Uterus (tissue), 2 donors: Measurements from ENCODE around the gene PLEKHG4B.

Source experiments
- POLR2A ChIP-seq, 2 donors: fragments of 450-650 bp; IDR thresholded peaks; one replicate each; pipeline ENCODE4 v1.6.1; 2016; ENCODE audit warnings: antibody characterized with exemption in 2 of 2, mild to moderate bottlenecking in 1 of 2, moderate library complexity in 1 of 2
- TF ChIP-seq, protein P1 (sequence below), 4 experiments: fragments of 200-600 bp in 2 of 4; fragments of 450-650 bp in 2 of 4; sonication (generic) in 2 of 4; IDR thresholded peaks; one replicate each; pipeline ENCODE4 v1.5.1; 2016 to 2019; ENCODE audit warnings: antibody characterized with exemption in 4 of 4, mild to moderate bottlenecking in 2 of 4, moderate library complexity in 1 of 4

DNA sequence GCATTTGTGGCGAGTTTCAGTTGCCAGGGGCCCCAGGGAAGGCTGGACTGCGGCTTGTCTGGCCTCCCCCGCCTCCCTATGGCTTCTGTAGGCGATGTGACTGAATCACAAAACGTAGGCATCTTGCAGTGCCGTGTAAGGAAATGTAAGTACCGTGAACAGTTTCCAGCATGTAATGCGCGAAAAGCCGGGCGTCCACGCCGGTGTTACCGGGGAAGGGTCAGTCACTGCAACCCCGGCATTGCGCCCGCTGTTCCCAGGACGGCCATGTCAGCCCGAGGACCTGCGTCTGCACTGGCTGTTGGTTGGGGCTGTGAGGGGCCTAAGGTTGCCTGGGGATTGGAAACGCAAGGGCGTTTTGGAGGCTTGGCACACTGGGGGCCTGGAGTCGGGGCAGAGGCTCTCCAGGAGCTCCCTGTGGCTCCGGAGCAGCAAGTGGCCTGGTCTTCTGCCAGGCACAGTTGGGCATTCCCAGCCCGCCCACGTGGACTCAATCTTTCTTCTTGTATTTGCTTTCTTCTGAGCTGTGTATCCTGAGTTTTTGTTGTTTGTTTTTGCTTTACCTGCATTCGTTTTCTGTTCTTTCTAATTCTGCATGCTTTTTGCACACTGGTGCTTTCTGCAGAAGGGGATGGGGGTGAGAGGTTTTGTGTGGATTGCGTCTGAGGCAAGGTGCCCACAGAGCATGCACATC is 36.9 kb upstream of the PLEKHG4B start:
- TF ChIP-seq, protein P1, sequence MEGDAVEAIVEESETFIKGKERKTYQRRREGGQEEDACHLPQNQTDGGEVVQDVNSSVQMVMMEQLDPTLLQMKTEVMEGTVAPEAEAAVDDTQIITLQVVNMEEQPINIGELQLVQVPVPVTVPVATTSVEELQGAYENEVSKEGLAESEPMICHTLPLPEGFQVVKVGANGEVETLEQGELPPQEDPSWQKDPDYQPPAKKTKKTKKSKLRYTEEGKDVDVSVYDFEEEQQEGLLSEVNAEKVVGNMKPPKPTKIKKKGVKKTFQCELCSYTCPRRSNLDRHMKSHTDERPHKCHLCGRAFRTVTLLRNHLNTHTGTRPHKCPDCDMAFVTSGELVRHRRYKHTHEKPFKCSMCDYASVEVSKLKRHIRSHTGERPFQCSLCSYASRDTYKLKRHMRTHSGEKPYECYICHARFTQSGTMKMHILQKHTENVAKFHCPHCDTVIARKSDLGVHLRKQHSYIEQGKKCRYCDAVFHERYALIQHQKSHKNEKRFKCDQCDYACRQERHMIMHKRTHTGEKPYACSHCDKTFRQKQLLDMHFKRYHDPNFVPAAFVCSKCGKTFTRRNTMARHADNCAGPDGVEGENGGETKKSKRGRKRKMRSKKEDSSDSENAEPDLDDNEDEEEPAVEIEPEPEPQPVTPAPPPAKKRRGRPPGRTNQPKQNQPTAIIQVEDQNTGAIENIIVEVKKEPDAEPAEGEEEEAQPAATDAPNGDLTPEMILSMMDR (IDR thresholded peaks at IDR 0.05) = no peak
- TF ChIP-seq POLR2A (IDR thresholded peaks at IDR 0.05) = no peak
